ENCODE measurements around the gene GSK3B.

GRCh38 chr3:119810018-119810435 is 284.2 kb downstream of the GSK3B start:
- TF ChIP-seq POLR2A (IDR thresholded peaks at IDR 0.05; ENCODE audit: low read depth, low read length) (no peak; the same call in 1 of the 2 replicates), TAF1 (IDR thresholded peaks at IDR 0.05; ENCODE audit: low read depth, low read length) (peak; percentile 37; the same call in 1 of the 2 replicates)
